H9 (cell line): ENCODE data around the gene MANF. TPM values are rescaled to one million over a fixed set of nuclear protein-coding genes. Genes with fewer than 3 reads are reported as not detected.

Experiments
- DNase-seq: peaks from one replicate; pipeline ENCODE4 v3.0.0-alpha.2; 2017
- H2AFZ ChIP-seq: one replicate; pipeline ENCODE4 v1.6.1; 2013; ENCODE audit warnings: mild to moderate bottlenecking, low read length, control low read depth, moderate library complexity
- H2AK5ac ChIP-seq: 2 replicates; pipeline ENCODE4 v1.6.1; 2013; ENCODE audit warnings: low read length, control low read depth, mixed read lengths; ENCODE audit not compliant: insufficient read length
- H2BK120ac ChIP-seq: one replicate; pipeline ENCODE4 v1.6.1; 2013; ENCODE audit warnings: low read depth, mild to moderate bottlenecking, low read length, control low read depth, inconsistent platforms; ENCODE audit not compliant: poor library complexity, severe bottlenecking
- H2BK12ac ChIP-seq: 2 replicates; pipeline ENCODE4 v1.6.1; 2013; ENCODE audit warnings: low read length, control low read depth, mixed read lengths, low read depth; ENCODE audit not compliant: insufficient read length
- H2BK15ac ChIP-seq: 2 replicates; pipeline ENCODE4 v1.6.1; 2013; ENCODE audit warnings: low read depth, low read length, control low read depth
- H2BK20ac ChIP-seq: one replicate; pipeline ENCODE4 v1.6.1; 2013; ENCODE audit warnings: low read depth, mild to moderate bottlenecking, low read length, control low read depth, inconsistent platforms; ENCODE audit not compliant: poor library complexity, severe bottlenecking
- H2BK5ac ChIP-seq: 2 replicates; pipeline ENCODE4 v1.6.1; 2013; ENCODE audit warnings: low read length, control low read depth, mixed read lengths; ENCODE audit not compliant: insufficient read length
- H3K14ac ChIP-seq: 2 replicates; pipeline ENCODE4 v1.6.1; 2013; ENCODE audit warnings: low read length, control low read depth; ENCODE audit not compliant: insufficient read depth
- H3K18ac ChIP-seq: 2 replicates; pipeline ENCODE4 v1.6.1; 2013; ENCODE audit warnings: low read depth, mild to moderate bottlenecking, mixed read lengths, low read length, control low read depth; ENCODE audit not compliant: insufficient read length
- H3K23ac ChIP-seq: 2 replicates; pipeline ENCODE4 v1.6.1; 2013; ENCODE audit warnings: low read length, control low read depth, mixed read lengths, low read depth; ENCODE audit not compliant: insufficient read length
- H3K23me2 ChIP-seq: 2 replicates; pipeline ENCODE4 v1.6.1; 2013; ENCODE audit warnings: low read depth, mild to moderate bottlenecking, mixed read lengths, low read length, control low read depth; ENCODE audit not compliant: insufficient read length, poor library complexity, severe bottlenecking
- H3K27ac ChIP-seq: 2 replicates; pipeline ENCODE4 v1.5.1; 2013; ENCODE audit warnings: low read length, control low read depth, mixed read lengths, low read depth; ENCODE audit not compliant: insufficient read length
- H3K27me3 ChIP-seq: 2 replicates; pipeline ENCODE4 v1.6.1; 2013; ENCODE audit warnings: low read length, control low read depth, inconsistent platforms; ENCODE audit not compliant: insufficient read depth
- H3K4ac ChIP-seq: 2 replicates; pipeline ENCODE4 v1.6.1; 2013; ENCODE audit warnings: low read depth, mild to moderate bottlenecking, control low read depth, inconsistent platforms, low read length, moderate library complexity
- H3K4me1 ChIP-seq: 2 replicates; pipeline ENCODE4 v1.6.1; 2013; ENCODE audit warnings: low read length, control low read depth, inconsistent platforms; ENCODE audit not compliant: insufficient read depth
- H3K4me2 ChIP-seq: 2 replicates; pipeline ENCODE4 v1.6.1; 2013; ENCODE audit warnings: low read length, control low read depth, mixed read lengths; ENCODE audit not compliant: insufficient read length, insufficient read depth
- H3K56ac ChIP-seq: 2 replicates; pipeline ENCODE4 v1.6.1; 2013; ENCODE audit warnings: low read depth, mild to moderate bottlenecking, mixed read lengths, low read length, control low read depth; ENCODE audit not compliant: insufficient read length
- H3K79me1 ChIP-seq: 2 replicates; pipeline ENCODE4 v1.6.1; 2013; ENCODE audit warnings: low read depth, mild to moderate bottlenecking, moderate library complexity, low read length, control low read depth, inconsistent platforms; ENCODE audit not compliant: insufficient read depth, poor library complexity, severe bottlenecking
- H3K79me2 ChIP-seq: 2 replicates; pipeline ENCODE4 v1.6.1; 2013; ENCODE audit warnings: low read length, control low read depth, inconsistent platforms; ENCODE audit not compliant: insufficient read depth
- H3K9ac ChIP-seq: 2 replicates; pipeline ENCODE4 v1.6.1; 2013; ENCODE audit warnings: low read length, control low read depth, mixed read lengths; ENCODE audit not compliant: insufficient read length; ENCODE audit errors: extremely low read depth
- H3K9me3 ChIP-seq: one replicate; pipeline ENCODE4 v1.6.1; 2013; ENCODE audit warnings: low read depth, low read length, inconsistent platforms; ENCODE audit not compliant: control insufficient read depth
- H3T11ph ChIP-seq: one replicate; pipeline ENCODE4 v1.6.1; 2013; ENCODE audit warnings: mild to moderate bottlenecking, low read length, control low read depth, inconsistent platforms
- H4K20me1 ChIP-seq: one replicate; pipeline ENCODE4 v1.6.1; 2013; ENCODE audit not compliant: control insufficient read depth, insufficient read length, insufficient read depth
- H4K5ac ChIP-seq: 2 replicates; pipeline ENCODE4 v1.6.1; 2013; ENCODE audit warnings: low read depth, mild to moderate bottlenecking, mixed read lengths, low read length, control low read depth; ENCODE audit not compliant: insufficient read length
- H4K8ac ChIP-seq: replicated peaks from 2 replicates; pipeline ENCODE4 v1.6.1; 2013; ENCODE audit warnings: low read length, control low read depth, mixed read lengths, low read depth; ENCODE audit not compliant: insufficient read length
- H4K91ac ChIP-seq: 2 replicates; pipeline ENCODE4 v1.6.1; 2013; ENCODE audit warnings: low read depth, mild to moderate bottlenecking, moderate library complexity, mixed read lengths, low read length, control low read depth; ENCODE audit not compliant: insufficient read length
- H3K27ac Mint-ChIP-seq, 3 experiments: 2 replicates in 2 of 3; 3 replicates in 1 of 3; pipeline ENCODE4 v1.8.0; 2020 to 2021; ENCODE audit warnings: mixed read lengths in 3 of 3, mild to moderate bottlenecking in 1 of 3, moderate library complexity in 1 of 3
- H3K27me3 Mint-ChIP-seq: 2 replicates; pipeline ENCODE4 v1.8.0; 2021; ENCODE audit warnings: low read depth, mild to moderate bottlenecking, moderate library complexity, mixed read lengths
- H3K36me3 Mint-ChIP-seq, 3 experiments: 2 replicates in 2 of 3; 3 replicates in 1 of 3; pipeline ENCODE4 v1.8.0; 2020 to 2021; ENCODE audit warnings: low read depth in 3 of 3, mixed read lengths in 3 of 3; ENCODE audit not compliant: insufficient read depth in 1 of 3
- H3K4me1 Mint-ChIP-seq, 2 experiments: 2 replicates each; pipeline ENCODE4 v1.8.0; 2020; ENCODE audit warnings: mixed read lengths in 2 of 2
- H3K4me3 Mint-ChIP-seq, 2 experiments: 2 replicates in 1 of 2; 3 replicates in 1 of 2; pipeline ENCODE4 v1.8.0; 2020 to 2021; ENCODE audit warnings: mild to moderate bottlenecking in 2 of 2, mixed read lengths in 2 of 2, moderate library complexity in 1 of 2
- H3K9me3 Mint-ChIP-seq, 2 experiments: 2 replicates in 1 of 2; 3 replicates in 1 of 2; pipeline ENCODE4 v1.8.0; 2020; ENCODE audit warnings: mild to moderate bottlenecking in 2 of 2, mixed read lengths in 2 of 2, moderate library complexity in 1 of 2
- WGBS: extraction: QIAGEN DNeasy Blood & Tissue Kit; methylation state at CpG from one replicate; pipeline ENCODE4 v1.1.7; 2013; ENCODE audit warnings: missing lambda C conversion rate, low lambda C conversion rate, mixed read lengths; ENCODE audit not compliant: insufficient read length; ENCODE audit errors: extremely low coverage; 5-methylcytosine and 5-hydroxymethylcytosine counted together
- total RNA-seq: library from RNA; stranded (reverse); gene quantifications from 2 replicates; pipeline ENCODE4 v1.2.1, GENCODE V29; 2021
- TF ChIP-seq, protein P1 (sequence below): fragments of 200-600 bp; sonication (generic); conservative IDR thresholded peaks from 3 replicates; pipeline ENCODE4 v1.8.0; 2021; ENCODE audit warnings: antibody characterized with exemption, mild to moderate bottlenecking

Gene MANF
- total RNA-seq, 1 experiment from 2014 or later: 148 TPM

DNA sequence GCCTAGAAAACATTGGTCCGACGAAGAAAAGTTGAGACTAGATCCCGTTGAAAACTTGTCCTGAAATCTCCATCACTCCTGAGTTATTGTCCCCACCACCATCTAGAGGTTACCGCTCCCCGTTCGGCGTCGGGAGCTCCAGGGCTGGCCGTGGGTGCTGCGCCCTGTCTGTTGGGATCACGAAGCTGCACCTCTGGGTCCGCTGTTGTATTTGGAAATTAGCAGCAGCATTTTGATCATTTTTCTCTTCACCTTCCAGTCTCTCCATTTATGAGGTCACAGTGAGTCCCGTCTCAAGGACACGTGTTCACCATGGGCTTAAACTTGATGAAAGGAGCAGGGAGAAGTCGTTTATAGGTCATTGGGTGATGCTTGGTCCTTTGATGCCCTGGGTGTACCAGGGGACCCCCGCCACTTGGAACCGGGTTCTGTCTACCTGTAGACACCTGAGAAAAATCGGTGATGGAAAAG, 565 bp downstream of the MANF start:
- Histone ChIP-seq H3K14ac (no peak overlapping the region; the same call in 1 of the 2 replicates), H2BK20ac (no peak overlapping the region), H2BK15ac (no peak overlapping the region), H3K27ac (no peak overlapping the region), H3K56ac (no peak overlapping the region), H3K9ac (peak overlapping the region; percentile 91), H3K18ac (no peak overlapping the region), H2BK120ac (no peak overlapping the region), H4K91ac (no peak overlapping the region), H3K4me2 (peak overlapping the region; percentile 89), H3K27me3 (no peaks in the 10 kb centered on the region), H4K5ac (no peak overlapping the region), H2AFZ (no peak overlapping the region), H3K4ac (no peak overlapping the region), H3K23ac (no peak overlapping the region), H3K79me1 (peaks cover 3% of the 10 kb centered on the region), H2BK5ac (no peak overlapping the region), H2BK12ac (no peak overlapping the region), H3K79me2 (peaks cover 11% of the 10 kb centered on the region), H3T11ph (no peak overlapping the region), H3K9me3 (no peaks in the 10 kb centered on the region), H3K4me1 (0 out of 2 replicates have a peak, but pooled peaks cover 6% of the 10 kb centered on the region), H4K8ac (no peak overlapping the region), H4K20me1 (no peaks in the 10 kb centered on the region), H2AK5ac (no peak overlapping the region), H3K23me2 (peaks cover 16% of the 10 kb centered on the region)
- Mint-ChIP-seq H3K36me3 (peaks cover 30 to 52% (median 51%) of the 10 kb centered on the region in 3 experiments), H3K27ac (peak overlapping the region; percentile 38 to 99 (median 94); a peak in 6 of 7 replicates), H3K9me3 (no peaks in the 10 kb centered on the region; a peak in 1 of 5 replicates), H3K4me3 (peak overlapping the region; percentile 95 to 98), H3K4me1 (peaks cover 37 to 51% of the 10 kb centered on the region in 2 experiments), H3K27me3 (peaks cover 2% of the 10 kb centered on the region; the same call in 1 of the 2 replicates)
- no CpG with 5 or more reads among the region's 18 CpGs for WGBS
- TF ChIP-seq, protein P1, sequence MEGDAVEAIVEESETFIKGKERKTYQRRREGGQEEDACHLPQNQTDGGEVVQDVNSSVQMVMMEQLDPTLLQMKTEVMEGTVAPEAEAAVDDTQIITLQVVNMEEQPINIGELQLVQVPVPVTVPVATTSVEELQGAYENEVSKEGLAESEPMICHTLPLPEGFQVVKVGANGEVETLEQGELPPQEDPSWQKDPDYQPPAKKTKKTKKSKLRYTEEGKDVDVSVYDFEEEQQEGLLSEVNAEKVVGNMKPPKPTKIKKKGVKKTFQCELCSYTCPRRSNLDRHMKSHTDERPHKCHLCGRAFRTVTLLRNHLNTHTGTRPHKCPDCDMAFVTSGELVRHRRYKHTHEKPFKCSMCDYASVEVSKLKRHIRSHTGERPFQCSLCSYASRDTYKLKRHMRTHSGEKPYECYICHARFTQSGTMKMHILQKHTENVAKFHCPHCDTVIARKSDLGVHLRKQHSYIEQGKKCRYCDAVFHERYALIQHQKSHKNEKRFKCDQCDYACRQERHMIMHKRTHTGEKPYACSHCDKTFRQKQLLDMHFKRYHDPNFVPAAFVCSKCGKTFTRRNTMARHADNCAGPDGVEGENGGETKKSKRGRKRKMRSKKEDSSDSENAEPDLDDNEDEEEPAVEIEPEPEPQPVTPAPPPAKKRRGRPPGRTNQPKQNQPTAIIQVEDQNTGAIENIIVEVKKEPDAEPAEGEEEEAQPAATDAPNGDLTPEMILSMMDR: no peak
- no peak for DNase-seq
